ENCODE measurements around the gene ZC3H7B.

DNA sequence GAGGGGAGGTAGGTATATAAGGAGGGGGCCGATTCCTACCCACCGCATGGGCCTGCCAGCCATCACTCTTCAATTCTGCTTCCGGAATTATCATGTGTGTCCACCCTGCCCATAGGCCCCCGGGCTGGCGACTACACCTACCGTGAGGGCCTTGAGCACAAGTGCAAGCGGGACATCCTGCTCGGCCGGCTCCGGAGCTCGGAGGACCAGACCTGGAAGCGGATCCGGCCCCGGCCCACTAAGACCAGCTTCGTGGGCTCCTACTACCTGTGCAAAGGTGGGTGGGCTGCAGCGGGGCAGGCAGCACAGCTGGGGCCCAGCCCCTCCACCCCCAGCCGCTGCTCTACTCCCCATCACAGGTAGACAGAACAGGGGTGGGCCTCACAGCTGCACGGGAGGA is 42.0 kb downstream of the ZC3H7B start:
- TF ChIP-seq, protein P1, sequence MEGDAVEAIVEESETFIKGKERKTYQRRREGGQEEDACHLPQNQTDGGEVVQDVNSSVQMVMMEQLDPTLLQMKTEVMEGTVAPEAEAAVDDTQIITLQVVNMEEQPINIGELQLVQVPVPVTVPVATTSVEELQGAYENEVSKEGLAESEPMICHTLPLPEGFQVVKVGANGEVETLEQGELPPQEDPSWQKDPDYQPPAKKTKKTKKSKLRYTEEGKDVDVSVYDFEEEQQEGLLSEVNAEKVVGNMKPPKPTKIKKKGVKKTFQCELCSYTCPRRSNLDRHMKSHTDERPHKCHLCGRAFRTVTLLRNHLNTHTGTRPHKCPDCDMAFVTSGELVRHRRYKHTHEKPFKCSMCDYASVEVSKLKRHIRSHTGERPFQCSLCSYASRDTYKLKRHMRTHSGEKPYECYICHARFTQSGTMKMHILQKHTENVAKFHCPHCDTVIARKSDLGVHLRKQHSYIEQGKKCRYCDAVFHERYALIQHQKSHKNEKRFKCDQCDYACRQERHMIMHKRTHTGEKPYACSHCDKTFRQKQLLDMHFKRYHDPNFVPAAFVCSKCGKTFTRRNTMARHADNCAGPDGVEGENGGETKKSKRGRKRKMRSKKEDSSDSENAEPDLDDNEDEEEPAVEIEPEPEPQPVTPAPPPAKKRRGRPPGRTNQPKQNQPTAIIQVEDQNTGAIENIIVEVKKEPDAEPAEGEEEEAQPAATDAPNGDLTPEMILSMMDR (IDR thresholded peaks at IDR 0.05; ENCODE audit: low read length), result no peak
- no peak for TF ChIP-seq EZH2 (IDR thresholded peaks at IDR 0.05; ENCODE audit: borderline replicate concordance, low read length)

All from OCI-LY1 (cell line).